HUES6 (cell line): ENCODE data around the gene MINDY4.

Experiments used
- H3K27ac ChIP-seq: 2 replicates; pipeline ENCODE4 v1.7.0; 2013; ENCODE audit warnings: low read depth, mild to moderate bottlenecking, low read length, inconsistent platforms
- H3K27me3 ChIP-seq: 2 replicates; pipeline ENCODE4 v1.6.1; 2013; ENCODE audit warnings: low read length; ENCODE audit not compliant: control insufficient read depth, insufficient read depth
- H3K36me3 ChIP-seq: 2 replicates; pipeline ENCODE4 v1.6.1; 2013; ENCODE audit warnings: low read length; ENCODE audit not compliant: control insufficient read depth, insufficient read depth
- H3K4me1 ChIP-seq: 2 replicates; pipeline ENCODE4 v1.6.1; 2013; ENCODE audit warnings: low read length; ENCODE audit not compliant: control insufficient read depth, insufficient read depth
- H3K4me3 ChIP-seq: 2 replicates; pipeline ENCODE4 v1.5.1; 2013; ENCODE audit warnings: low read depth, low read length
- H3K9ac ChIP-seq: one replicate; pipeline ENCODE4 v1.6.1; 2013; ENCODE audit warnings: mild to moderate bottlenecking, low read length
- H3K9me3 ChIP-seq: 2 replicates; pipeline ENCODE4 v1.6.1; 2013; ENCODE audit warnings: low read depth, low read length; ENCODE audit not compliant: control insufficient read depth, insufficient read depth

The MINDY4 gene

GRCh38 chr7:30906515-30907240, 135.5 kb downstream of the MINDY4 start:
- Histone ChIP-seq H3K27ac (no peak overlapping the region), H3K27me3 (no peaks in the 10 kb centered on the region), H3K9ac (no peak overlapping the region)

GRCh38 chr7:30907527-30908267, 136.5 kb downstream of the MINDY4 start:
- Histone ChIP-seq H3K27me3 (no peaks in the 10 kb centered on the region), H3K9ac (no peak overlapping the region), H3K4me3 (no peak overlapping the region), H3K27ac (no peak overlapping the region), H3K9me3 (no peaks in the 10 kb centered on the region), H3K4me1 (no peaks in the 10 kb centered on the region), H3K36me3 (no peaks in the 10 kb centered on the region)

More at GRCh38 chr7:30906515-30907240, 135.5 kb downstream of the MINDY4 start:
- H3K4me3 ChIP-seq: no peak overlapping the region
- no peaks in the 10 kb centered on the region for H3K36me3 ChIP-seq
- peaks cover 3% of the 10 kb centered on the region; the same call in 1 of the 2 replicates for H3K4me1 ChIP-seq
- H3K9me3 ChIP-seq: no peaks in the 10 kb centered on the region

DNA sequence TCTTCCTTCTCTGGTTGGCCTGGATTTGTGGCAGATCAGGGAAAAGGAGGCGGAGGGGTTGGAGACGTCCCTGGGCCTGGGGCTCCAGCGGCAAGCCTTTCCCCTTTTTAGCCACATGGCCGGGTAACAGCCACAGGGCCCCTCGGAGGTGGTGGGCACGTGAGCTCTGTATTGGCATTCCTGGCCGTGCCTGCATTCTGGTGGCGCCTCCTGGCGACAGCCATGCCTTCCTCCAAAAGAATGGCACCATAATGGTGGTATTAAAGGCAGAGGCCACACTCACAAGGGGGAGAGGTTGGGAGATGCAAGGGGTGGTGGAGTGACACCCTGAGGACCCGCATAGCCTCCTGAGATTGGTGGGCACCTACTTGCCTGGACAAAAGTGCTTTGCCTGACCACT, 137.5 kb downstream of the MINDY4 start:
- H3K9me3 ChIP-seq: no peaks in the 10 kb centered on the region
- H3K36me3 ChIP-seq: no peaks in the 10 kb centered on the region
- H3K4me1 ChIP-seq: peaks cover 8% of the 10 kb centered on the region; the same call in 1 of the 2 replicates
- no peak overlapping the region for H3K27ac ChIP-seq
- no peaks in the 10 kb centered on the region for H3K27me3 ChIP-seq
- H3K9ac ChIP-seq: no peak overlapping the region
- no peak overlapping the region for H3K4me3 ChIP-seq

DNA sequence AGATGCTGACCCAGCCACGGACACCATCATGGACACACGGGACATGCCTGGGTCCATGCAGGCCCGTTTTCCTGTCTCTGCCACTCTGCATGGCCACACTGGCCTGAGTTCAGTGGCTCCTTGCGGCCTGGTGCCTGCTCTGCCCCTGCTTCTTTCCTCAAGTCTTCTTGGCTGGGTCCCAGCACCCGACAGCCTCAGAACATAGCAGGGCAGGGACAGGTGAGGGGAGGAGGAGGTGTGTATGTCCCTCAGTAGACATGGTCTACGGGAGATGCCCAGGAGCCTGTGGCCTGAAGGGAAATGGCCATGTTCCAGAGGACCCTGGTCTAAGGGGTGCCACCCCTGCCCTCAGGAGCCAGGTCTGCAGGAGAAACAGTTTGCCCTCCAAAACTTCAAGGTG, 138.2 kb downstream of the MINDY4 start:
- no peaks in the 10 kb centered on the region for H3K9me3 ChIP-seq
- no peak overlapping the region for H3K4me3 ChIP-seq
- H3K36me3 ChIP-seq: no peaks in the 10 kb centered on the region
- H3K4me1 ChIP-seq: peaks cover 14% of the 10 kb centered on the region; the same call in 1 of the 2 replicates
- H3K27me3 ChIP-seq: no peaks in the 10 kb centered on the region
- H3K9ac ChIP-seq: no peak overlapping the region
- H3K27ac ChIP-seq: no peak overlapping the region

DNA sequence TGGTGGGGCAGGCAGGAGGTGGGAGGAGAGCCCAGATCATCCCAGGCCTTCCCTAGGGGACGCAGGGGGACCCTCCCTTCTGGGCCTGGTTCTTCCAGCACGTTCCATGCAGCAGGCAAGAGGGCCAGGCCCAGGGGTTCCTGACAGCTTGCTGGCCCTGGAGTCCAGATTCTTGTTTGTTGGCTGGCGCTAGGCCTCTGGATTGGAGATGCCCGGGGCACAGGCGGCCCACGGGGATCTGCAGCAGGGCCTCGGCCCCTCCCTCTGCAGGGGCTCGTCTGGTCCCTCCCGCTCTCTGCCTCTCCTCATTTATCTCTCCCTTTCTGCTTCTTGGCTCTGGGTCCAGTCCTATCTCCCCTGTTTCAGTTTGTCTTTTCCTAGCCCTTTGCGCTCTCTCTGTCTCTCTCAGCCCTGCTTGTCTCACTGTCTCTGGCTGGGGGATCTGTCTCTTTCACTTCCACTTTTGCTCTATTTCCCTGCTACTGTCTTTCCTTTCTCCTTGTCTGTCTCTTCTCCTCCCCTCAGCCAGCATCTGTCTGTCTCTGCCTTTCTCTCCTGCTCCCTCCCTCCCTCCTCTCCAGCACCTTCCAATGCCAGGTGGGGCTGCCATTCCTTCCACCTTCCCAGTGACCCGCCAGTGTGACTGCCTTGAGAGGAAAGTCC, 139.3 kb downstream of the MINDY4 start:
- no peak overlapping the region for H3K9ac ChIP-seq
- H3K4me1 ChIP-seq: peaks cover 22% of the 10 kb centered on the region; the same call in 1 of the 2 replicates
- no peaks in the 10 kb centered on the region for H3K36me3 ChIP-seq
- H3K9me3 ChIP-seq: no peaks in the 10 kb centered on the region
- no peaks in the 10 kb centered on the region for H3K27me3 ChIP-seq
- no peak overlapping the region for H3K27ac ChIP-seq
- no peak overlapping the region for H3K4me3 ChIP-seq

DNA sequence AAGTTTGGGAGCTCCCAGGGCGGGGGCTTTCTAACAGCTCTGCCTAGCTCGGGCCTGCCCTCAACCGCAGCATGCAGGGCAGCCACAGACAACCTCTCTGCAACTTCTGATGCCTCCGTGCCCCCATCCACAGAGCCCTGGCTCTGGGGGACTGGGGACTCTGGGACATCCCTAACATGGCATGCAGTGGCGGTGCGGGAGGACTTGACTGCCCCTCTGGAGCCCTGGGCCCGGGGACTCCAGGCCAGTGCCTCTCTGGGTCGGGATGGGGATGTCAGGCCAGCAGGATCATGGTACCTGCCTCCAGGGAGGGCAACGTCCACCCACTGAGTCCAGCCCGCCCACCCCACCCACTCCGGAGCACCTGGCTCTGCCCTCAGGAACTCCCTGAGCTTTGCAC, 139.9 kb downstream of the MINDY4 start:
- Histone ChIP-seq H3K36me3 (no peaks in the 10 kb centered on the region), H3K4me3 (no peak overlapping the region), H3K9ac (no peak overlapping the region), H3K27me3 (no peaks in the 10 kb centered on the region), H3K4me1 (peaks cover 24% of the 10 kb centered on the region; the same call in 1 of the 2 replicates), H3K27ac (no peak overlapping the region), H3K9me3 (no peaks in the 10 kb centered on the region)

- no peak within 1 kb of the TSS for H3K27ac ChIP-seq
- H3K36me3 ChIP-seq: no peaks in the 10 kb centered on the region
- no peaks in the 10 kb centered on the region for H3K27me3 ChIP-seq
- H3K4me1 ChIP-seq: peaks cover 28% of the 10 kb centered on the region; the same call in 1 of the 2 replicates
- no peak within 1 kb of the TSS for H3K9ac ChIP-seq
- no peaks in the 10 kb centered on the region for H3K9me3 ChIP-seq
- no peak within 1 kb of the TSS for H3K4me3 ChIP-seq
Measured at GRCh38 chr7:30911561-30911969, 140.3 kb downstream of the MINDY4 start, which contains the start of gene AQP1. Gene AQP1 (plus strand): TSS chr7:30911853. CDS start chr7:30911910, 57 bp downstream.

GRCh38 chr7:30912021-30912730, 141.0 kb downstream of the MINDY4 start:
- Histone ChIP-seq H3K27ac (no peak overlapping the region), H3K9me3 (no peaks in the 10 kb centered on the region), H3K9ac (no peak overlapping the region), H3K4me1 (peaks cover 33% of the 10 kb centered on the region; the same call in 1 of the 2 replicates), H3K4me3 (no peak overlapping the region), H3K27me3 (no peaks in the 10 kb centered on the region), H3K36me3 (no peaks in the 10 kb centered on the region)

GRCh38 chr7:30912731-30912985, 141.4 kb downstream of the MINDY4 start:
- no peak overlapping the region for H3K4me3 ChIP-seq
- H3K4me1 ChIP-seq: peaks cover 33% of the 10 kb centered on the region; the same call in 1 of the 2 replicates
- no peaks in the 10 kb centered on the region for H3K27me3 ChIP-seq
- no peak overlapping the region for H3K9ac ChIP-seq
- H3K36me3 ChIP-seq: no peaks in the 10 kb centered on the region
- H3K9me3 ChIP-seq: no peaks in the 10 kb centered on the region
- no peak overlapping the region for H3K27ac ChIP-seq

DNA sequence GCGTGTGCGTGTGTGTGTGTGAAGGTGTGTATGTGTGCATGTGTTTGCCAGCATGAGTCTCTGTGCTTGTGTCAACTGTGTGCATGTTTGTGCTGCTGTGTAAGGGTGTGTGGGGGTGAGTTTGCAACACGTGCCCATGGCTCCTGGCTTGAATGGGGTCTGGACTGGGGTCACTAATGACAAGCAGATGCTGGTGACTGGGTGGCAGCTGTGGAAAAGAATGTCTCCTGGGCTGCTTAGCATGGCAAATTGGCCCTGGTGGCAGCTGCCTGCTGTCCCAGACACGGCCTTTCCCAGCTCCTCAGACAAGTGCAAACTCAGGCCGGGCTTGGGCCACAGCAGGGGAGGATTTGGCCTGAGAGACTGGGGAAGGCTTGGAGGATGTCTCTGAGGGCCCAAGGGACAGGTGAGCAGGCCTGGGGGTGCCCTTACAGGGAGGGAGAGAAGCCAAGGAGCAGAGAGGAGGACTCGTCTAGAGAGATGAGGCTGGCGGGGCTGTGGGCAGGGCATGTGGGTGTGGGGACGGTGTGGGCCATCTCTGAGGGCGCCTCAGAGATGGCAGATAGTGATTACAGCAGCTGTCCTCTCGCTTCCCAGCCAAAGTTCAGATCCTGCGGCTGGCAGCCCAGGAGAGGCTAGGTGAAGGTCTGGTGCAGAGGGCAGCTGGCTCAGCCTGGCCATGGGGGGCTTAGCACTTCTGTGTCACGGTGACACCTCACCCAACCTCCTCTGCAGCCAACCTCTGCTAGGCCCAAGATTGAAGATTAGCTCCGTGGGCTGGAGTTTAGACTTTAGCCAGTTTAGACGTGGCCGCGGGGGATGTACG, 142.0 kb downstream of the MINDY4 start:
- Histone ChIP-seq H3K36me3 (no peaks in the 10 kb centered on the region), H3K27me3 (no peaks in the 10 kb centered on the region), H3K4me3 (no peak overlapping the region), H3K9ac (no peak overlapping the region), H3K27ac (no peak overlapping the region), H3K4me1 (peaks cover 33% of the 10 kb centered on the region; the same call in 1 of the 2 replicates), H3K9me3 (no peaks in the 10 kb centered on the region)
